Chondrocyte (in vitro differentiated cells): Measurements from ENCODE around the gene SPATA25. TPM values are rescaled to one million over a fixed set of nuclear protein-coding genes. Genes with fewer than 3 reads are reported as not detected.
"Not testable (repeated sequence)": the region's sequence is repeated elsewhere in the genome, so short reads cannot be mapped to it uniquely, and the experiment has no call there.

Experiments used
- DNase-seq: peaks from one replicate; pipeline ENCODE4 v3.0.0; 2021; ENCODE audit warnings: mixed read lengths, low spot score
- H3K27ac Mint-ChIP-seq: one replicate; pipeline ENCODE4 v1.8.0; 2021; ENCODE audit warnings: mild to moderate bottlenecking, moderate library complexity, mixed read lengths; ENCODE audit not compliant: unreplicated experiment
- H3K27me3 Mint-ChIP-seq: 2 replicates; pipeline ENCODE4 v1.8.0; 2021; ENCODE audit warnings: low read depth, mixed read lengths
- H3K36me3 Mint-ChIP-seq: 2 replicates; pipeline ENCODE4 v1.8.0; 2021; ENCODE audit warnings: low read depth, mixed read lengths
- H3K4me1 Mint-ChIP-seq: 2 replicates; pipeline ENCODE4 v1.8.0; 2021; ENCODE audit warnings: low read depth, mild to moderate bottlenecking, mixed read lengths
- H3K4me3 Mint-ChIP-seq: one replicate; pipeline ENCODE4 v1.8.0; 2021; ENCODE audit warnings: mild to moderate bottlenecking, moderate library complexity, mixed read lengths; ENCODE audit not compliant: unreplicated experiment
- H3K9me3 Mint-ChIP-seq: 2 replicates; pipeline ENCODE4 v1.8.0; 2021; ENCODE audit warnings: low read depth, mixed read lengths
- total RNA-seq: library from RNA; stranded (reverse); gene quantifications from 3 replicates; pipeline ENCODE4 v1.2.1, GENCODE V29; 2021
- TF ChIP-seq, protein P1 (sequence below): fragments of 200-600 bp; sonication (generic); IDR thresholded peaks from 2 replicates; pipeline ENCODE4 v1.5.0; 2021; ENCODE audit warnings: antibody characterized with exemption, mild to moderate bottlenecking, moderate library complexity

Gene SPATA25
- total RNA-seq, 1 donor from 2014 or later, result 1.2 TPM

DNA sequence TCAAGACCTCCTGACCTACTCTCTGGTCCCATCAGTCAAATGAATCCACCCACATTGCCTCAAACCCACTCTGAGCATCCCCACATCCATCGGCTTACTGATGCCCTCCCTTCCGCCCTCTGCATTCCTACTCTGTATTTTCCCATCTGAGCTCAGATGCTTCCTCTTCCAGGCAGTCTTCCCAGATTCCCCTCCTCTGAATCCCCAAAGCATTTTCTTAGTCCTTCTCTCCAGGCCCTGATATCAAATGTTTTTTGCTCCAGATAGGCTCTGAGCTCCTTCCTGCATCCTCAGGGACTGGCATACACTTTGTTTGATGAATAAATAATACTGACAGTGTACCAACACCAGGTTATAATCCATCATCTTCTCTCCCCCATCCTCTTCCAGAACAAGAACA, 20.7 kb upstream of the SPATA25 start:
- DNase-seq, result no peak
- TF ChIP-seq, protein P1, sequence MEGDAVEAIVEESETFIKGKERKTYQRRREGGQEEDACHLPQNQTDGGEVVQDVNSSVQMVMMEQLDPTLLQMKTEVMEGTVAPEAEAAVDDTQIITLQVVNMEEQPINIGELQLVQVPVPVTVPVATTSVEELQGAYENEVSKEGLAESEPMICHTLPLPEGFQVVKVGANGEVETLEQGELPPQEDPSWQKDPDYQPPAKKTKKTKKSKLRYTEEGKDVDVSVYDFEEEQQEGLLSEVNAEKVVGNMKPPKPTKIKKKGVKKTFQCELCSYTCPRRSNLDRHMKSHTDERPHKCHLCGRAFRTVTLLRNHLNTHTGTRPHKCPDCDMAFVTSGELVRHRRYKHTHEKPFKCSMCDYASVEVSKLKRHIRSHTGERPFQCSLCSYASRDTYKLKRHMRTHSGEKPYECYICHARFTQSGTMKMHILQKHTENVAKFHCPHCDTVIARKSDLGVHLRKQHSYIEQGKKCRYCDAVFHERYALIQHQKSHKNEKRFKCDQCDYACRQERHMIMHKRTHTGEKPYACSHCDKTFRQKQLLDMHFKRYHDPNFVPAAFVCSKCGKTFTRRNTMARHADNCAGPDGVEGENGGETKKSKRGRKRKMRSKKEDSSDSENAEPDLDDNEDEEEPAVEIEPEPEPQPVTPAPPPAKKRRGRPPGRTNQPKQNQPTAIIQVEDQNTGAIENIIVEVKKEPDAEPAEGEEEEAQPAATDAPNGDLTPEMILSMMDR, result no peak
- H3K4me3 Mint-ChIP-seq, result no peak overlapping the region
- no peaks in the 10 kb centered on the region for H3K27me3 Mint-ChIP-seq
- peaks cover 25% of the 10 kb centered on the region for H3K4me1 Mint-ChIP-seq
- H3K9me3 Mint-ChIP-seq, result no peaks in the 10 kb centered on the region
- H3K36me3 Mint-ChIP-seq, result peaks cover 6% of the 10 kb centered on the region
- H3K27ac Mint-ChIP-seq, result no peak overlapping the region

DNA sequence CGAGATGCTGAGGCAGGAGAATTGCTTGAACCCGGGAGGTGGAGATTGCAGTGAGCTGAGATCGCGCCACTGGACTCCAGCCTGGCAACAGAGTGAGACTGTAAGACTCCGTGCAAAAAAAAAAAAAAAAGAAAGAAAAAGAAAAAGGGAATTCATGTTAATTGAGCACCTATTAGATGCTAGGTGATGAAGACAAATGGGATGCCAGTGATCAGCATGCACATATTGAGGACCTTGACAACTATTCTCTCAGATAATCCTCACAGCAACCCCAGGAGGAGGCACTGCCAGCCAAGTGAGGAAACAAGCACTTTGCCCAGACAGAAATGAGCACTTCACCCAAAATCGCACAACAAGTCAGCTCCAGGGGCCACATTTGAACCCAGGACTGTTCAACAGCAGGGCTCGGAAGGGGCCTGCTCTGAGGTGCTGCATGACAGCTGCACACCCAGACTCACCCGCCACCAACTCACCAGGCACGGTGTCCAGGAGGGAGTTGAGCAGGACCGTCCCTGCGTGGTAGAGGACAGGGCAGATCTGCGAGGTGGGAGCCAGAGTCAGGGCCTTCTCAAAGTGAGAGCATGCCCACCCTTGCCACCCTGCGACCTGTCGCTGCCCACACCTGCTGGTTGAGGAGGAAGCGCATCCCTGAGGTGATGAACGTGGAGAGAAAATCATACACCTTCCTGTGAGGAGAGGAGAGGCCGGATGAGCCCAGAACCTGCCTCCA, 20.0 kb upstream of the SPATA25 start:
- H3K36me3 Mint-ChIP-seq, result peaks cover 6% of the 10 kb centered on the region
- H3K4me1 Mint-ChIP-seq, result peaks cover 23% of the 10 kb centered on the region
- no peak overlapping the region for H3K4me3 Mint-ChIP-seq
- H3K9me3 Mint-ChIP-seq, result no peaks in the 10 kb centered on the region
- no peak for DNase-seq
- H3K27me3 Mint-ChIP-seq, result no peaks in the 10 kb centered on the region
- H3K27ac Mint-ChIP-seq, result no peak overlapping the region
- TF ChIP-seq, protein P1, result no peak

DNA sequence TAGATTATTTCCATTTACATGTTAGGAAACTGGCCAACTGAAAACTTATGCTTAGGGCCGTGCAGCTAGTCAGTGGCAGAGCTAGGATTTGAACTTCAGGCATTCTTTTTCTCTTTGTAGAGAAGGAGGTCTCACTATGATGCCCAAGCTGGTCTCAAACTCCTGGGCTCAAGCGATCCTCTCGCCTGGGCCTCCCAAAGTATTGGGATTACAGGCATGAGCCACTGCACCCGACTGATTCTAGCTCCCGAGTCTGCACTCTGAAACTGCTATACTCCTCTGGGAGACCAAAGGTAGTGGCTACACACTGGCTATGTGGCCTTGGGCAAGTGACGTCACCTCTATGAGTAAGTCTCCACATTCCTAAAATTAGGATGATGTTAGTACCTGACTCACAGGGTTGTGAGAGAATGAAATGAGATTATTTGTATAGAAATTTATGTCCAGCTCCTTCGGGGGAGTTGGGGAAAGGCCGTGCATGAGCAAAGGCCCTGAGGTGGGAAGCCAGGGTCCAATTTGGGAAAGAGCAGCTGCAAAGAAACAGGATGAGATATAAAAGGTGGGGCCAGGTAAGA, 18.2 kb upstream of the SPATA25 start:
- Mint-ChIP-seq H3K36me3 (peaks cover 6% of the 10 kb centered on the region), H3K27ac (no peak overlapping the region)
- TF ChIP-seq, protein P1, result no peak

GRCh38 chr20:45904583-45905504, 17.4 kb upstream of the SPATA25 start:
- TF ChIP-seq, protein P1, result no peak
- H3K4me3 Mint-ChIP-seq, result no peak overlapping the region
- H3K36me3 Mint-ChIP-seq, result peaks cover 6% of the 10 kb centered on the region
- H3K27ac Mint-ChIP-seq, result no peak overlapping the region
- no peaks in the 10 kb centered on the region for H3K27me3 Mint-ChIP-seq
- peaks cover 4% of the 10 kb centered on the region for H3K4me1 Mint-ChIP-seq
- no peaks in the 10 kb centered on the region for H3K9me3 Mint-ChIP-seq
- DNase-seq, result no peak

More for the DNA sequence above, 18.2 kb upstream of the SPATA25 start:
- no peaks in the 10 kb centered on the region for H3K9me3 Mint-ChIP-seq
- peaks cover 9% of the 10 kb centered on the region for H3K4me1 Mint-ChIP-seq
- no peaks in the 10 kb centered on the region for H3K27me3 Mint-ChIP-seq
- H3K4me3 Mint-ChIP-seq, result no peak overlapping the region
- DNase-seq, result no peak

DNA sequence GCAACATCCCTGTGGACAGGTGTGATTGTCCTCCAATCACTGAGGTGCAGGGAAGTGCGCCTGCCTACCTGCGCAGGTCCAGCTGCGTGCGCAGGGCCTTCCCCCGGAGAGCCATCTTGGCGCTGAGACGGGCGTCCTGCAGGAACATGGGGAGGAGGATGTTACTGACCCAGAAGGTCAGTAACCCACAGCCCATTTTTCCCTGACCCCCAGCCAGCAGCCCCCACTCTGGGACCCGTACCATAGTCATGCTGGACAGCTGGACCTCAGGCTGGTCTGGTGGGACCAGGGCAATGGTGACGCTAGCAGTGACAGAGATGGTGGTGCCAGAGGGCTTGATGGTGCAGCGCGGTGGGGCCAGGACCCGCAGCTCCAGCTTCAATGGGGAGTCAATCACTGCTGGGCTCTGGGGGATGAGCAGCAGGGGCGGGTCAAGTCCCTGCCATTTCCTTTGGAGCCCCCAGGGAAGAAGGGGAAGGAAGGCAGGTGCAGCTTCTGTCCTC, 14.8 kb upstream of the SPATA25 start:
- TF ChIP-seq, protein P1, result no peak
- Mint-ChIP-seq H3K4me1 (no peaks in the 10 kb centered on the region), H3K36me3 (peaks cover 9% of the 10 kb centered on the region), H3K4me3 (no peak overlapping the region), H3K27me3 (no peaks in the 10 kb centered on the region), H3K27ac (no peak overlapping the region), H3K9me3 (no peaks in the 10 kb centered on the region)
- no peak for DNase-seq

DNA sequence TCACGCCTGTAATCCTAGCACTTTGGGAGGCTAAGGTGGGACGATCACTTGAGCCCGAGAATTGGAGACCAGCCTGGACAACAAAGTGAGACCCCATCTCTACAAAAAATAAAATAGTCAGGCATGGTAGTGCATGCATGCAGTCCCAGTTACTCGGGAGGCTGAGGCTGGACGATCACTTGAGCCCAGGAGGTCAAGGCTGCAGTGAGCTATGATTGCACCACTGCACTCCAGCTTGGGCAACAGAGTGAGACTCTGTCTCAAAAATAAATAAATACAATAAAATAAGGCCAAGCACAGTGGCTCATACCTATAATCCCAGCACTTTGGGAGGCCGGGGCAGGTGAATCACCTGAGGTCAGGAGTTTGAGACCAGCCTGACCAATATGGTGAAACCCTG, 13.9 kb upstream of the SPATA25 start:
- not testable (repeated sequence) for H3K27ac Mint-ChIP-seq, H3K9me3 Mint-ChIP-seq, H3K27me3 Mint-ChIP-seq, H3K4me3 Mint-ChIP-seq, DNase-seq, H3K4me1 Mint-ChIP-seq
- peaks cover 12% of the 10 kb centered on the region for H3K36me3 Mint-ChIP-seq
